ENCODE measurements around the gene C1orf50.

- TF ChIP-seq POLR2AphosphoS5 (IDR thresholded peaks at IDR 0.05; ENCODE audit: insufficient read depth in 1 of 2, low read depth in 1 of 2) (no peak), POLR2A (IDR thresholded peaks at IDR 0.05) (no peak)
These were observed 49.0 kb downstream of the C1orf50 start for GRCh38 chr1:42815941-42816584.

All from vagina (tissue), 2 donors.